ENCODE results near the gene RCOR1.
"Not testable (repeated sequence)": the region's sequence is repeated elsewhere in the genome, so short reads cannot be mapped to it uniquely, and the experiment has no call there.

The RCOR1 gene

DNA sequence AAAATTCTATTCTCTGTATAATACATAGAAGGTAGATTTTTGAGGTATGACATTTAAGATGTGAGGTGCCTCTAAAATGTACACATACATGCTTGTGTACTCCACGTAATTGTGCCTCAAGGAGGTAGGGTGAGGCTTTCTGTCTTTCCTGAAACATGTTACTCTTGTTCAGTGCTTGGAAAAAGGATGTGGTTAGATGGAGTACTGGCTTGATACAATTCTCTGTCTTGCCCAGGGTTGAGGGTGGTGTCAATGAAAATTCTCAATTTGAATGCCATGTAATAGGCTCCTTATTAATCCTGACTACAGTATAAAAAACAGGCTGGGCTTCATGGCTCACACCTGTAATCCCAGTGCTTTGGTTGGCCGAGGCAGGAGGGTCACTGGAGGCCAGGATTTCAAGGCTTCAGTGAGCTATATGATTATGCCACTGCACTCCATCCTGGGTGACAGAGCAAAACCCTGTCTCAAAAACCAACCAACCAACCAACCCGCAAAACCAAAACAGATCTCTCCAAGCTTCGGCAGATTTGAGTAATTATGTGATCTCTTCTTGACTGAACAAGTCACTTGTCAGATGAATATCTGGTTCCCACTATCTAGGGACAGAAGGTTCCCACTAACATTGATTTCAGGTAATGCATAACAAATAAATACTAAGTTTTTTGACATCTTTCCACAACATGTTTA is 41.6 kb downstream of the RCOR1 start:
- DNase-seq = no peak

DNA sequence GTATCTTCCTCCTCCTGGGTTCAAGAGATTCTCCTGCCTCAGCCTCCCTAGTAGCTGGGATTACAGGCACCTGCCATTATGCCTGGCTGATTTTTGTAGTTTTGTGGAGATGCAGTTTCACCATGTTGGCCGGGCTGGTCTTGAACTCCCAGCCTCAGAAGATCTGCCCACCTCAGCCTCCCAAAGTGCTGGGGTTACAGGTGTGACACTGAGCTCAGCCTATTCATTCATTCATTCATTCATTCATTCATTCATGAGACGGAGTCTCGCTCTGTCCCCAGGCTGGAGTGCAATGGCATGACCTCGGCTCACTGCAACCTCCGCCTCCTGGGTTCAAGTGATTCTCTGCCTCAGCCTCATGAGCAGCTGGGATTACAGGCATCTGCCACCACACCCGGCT is 47.2 kb downstream of the RCOR1 start:
- not testable (repeated sequence) for DNase-seq

DNA sequence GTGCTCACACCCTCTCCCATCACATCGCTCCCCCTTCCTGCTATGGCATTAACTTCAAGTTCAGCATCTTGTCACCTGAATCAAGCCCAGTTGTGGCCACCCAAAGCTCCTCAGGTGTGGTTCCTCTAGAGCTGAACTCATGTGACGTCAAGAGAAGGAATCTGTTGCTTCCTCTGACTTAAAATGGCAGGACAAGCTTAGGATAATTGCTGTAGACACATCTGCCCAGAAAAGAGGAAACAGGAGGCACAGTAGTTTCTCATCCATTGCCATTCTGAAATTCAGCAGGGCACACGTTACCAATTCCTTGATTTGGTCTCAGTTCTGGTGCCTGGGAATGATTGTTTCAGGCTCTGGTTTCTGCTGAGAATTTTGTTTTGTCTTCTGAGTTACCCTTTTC is 52.1 kb downstream of the RCOR1 start:
- no peak for DNase-seq

DNA sequence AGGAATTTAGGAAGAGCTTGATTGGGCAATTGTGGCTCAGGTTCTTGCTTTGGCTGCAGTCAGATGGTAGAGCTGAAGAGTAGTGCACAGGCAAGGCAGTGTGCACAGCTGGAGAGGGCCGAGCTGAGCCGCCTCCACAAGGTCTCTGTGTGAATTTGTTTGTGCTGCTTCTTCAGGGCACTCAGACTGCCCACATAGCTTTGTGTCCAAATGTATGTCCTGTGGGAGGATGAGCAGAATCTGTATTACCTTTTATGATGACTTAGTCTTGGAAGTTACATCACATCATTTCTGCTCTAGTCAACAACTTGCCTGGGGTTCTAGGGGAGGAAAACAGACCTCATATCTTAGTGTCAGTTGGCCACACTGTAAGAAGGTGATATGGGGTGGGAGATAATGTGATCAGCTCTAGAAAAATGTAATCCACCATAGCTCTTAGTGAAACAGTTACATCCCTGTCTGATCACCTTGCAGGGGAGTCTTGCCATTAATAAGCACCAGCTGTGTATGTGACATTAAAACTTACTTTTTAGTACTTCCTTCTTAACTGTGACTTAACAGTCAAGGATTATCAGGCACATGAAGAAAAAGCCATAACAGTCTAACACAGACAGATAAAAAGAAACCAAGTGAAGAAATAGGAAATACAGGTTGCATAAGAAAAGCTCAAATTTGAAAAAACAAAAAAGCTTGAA is 53.4 kb downstream of the RCOR1 start:
- no peak for DNase-seq

DNA sequence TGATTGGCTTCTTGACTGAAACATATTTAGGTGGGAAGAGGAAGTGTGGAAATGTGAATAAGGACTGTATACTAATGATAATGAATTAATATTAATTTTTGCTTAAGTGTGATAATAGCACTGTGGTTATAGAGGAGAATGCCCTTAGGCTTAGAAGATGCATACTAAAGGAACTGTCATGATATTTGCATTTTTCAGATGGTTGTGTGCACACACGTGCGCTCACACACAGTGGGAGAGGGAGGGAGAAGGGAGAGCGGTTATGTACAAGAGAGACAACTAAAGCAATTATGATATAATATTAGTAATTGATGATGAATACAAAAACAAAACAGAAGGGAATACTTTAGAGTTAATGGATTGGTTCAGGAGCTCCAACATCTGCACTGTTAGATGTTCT is 54.2 kb downstream of the RCOR1 start:
- DNase-seq = no peak

DNA sequence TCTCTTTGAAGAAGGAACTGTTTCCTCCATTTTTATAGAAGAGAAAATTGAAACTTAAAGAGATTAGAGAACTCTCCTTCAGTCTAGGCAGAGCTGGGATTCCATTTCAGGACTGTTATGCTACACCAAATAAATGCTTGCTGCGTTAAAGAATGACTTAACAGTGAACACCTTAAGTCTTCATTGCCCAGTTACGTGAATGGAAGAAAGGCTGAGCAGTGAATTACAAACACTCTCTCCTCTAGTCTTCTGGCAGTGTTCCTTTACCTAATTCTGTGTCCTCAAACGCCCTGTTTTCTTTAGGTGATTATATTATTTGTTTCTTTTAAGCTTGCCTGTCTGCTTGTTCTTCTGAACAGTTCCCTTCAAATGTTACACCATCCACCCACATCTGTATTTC is 59.7 kb downstream of the RCOR1 start:
- no peak for DNase-seq

DNA sequence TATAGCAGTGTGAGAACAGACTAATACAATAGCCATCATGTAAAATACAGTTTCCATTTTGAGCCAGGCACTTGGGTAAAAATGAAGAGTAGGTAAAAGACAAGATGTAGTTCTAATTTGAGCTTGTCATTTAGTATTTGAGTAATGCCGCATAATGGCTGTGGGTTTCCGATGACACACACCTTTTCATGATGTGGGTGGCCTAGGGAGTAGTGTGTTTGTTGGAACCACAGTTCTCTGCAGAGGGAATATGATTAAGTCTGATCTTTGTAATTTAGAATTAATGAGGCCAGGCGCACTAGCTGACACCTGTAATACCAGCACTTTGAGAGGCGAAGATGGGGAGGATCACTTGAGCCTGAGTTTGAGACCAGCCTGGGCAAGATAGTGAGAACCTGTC is 61.8 kb downstream of the RCOR1 start:
- no peak for DNase-seq

DNA sequence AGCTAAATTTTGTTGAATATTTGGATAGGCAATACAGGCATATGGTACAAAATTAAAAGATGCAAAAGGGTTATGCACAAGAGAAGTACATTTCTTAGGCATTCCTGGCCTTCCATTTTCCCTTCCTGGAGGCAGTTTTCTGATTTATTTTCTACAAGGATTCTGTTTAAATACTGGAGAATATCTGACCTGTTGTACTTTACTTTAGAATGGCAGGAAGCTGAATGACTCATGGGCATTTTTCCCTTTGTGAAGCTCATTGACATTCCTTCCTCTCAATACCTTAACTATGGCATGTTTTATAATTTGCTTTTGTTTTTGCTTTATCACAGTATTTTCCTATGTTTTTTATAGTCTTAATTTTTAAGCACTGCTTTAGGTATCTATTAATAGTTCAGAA is 62.7 kb downstream of the RCOR1 start:
- DNase-seq = no peak

DNA sequence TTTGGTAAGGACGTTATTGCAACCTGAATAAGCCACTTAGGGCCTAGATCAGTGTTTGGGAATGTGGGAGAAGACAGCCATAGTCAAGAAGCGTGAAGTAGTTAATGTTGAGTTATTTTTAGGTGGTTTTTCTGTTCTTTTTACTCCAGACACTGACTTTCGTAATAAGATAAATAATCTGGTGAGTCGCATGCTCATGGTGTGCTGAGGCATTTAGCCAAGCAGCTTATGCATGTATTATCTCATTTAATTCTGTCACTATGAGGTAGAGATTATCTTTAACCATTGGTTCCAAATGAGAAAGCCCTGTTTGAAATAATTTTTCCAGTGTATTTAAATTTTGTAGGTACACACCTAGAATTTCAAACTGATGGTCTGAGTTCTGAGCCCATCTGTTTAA is 67.3 kb downstream of the RCOR1 start:
- DNase-seq = no peak

DNA sequence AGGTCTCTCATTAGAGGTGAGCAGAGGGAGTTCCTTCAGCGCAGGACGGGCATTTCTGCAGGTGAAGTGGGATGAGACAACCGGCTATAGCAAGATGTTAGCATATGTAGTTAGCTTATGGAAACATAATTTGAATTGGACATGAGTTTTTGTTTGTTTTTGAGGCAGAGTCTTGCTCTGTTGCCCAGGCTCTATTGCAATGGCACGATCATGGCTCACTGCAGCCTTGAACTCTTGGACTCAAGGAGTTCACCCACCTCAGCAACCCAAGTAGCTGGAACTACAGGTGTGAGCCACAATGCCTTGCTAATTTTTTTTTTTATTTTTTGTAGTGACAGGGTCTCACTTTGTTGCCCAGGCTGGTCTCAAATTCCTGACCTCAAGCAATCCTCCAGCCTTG is 69.2 kb downstream of the RCOR1 start:
- DNase-seq = no peak

DNA sequence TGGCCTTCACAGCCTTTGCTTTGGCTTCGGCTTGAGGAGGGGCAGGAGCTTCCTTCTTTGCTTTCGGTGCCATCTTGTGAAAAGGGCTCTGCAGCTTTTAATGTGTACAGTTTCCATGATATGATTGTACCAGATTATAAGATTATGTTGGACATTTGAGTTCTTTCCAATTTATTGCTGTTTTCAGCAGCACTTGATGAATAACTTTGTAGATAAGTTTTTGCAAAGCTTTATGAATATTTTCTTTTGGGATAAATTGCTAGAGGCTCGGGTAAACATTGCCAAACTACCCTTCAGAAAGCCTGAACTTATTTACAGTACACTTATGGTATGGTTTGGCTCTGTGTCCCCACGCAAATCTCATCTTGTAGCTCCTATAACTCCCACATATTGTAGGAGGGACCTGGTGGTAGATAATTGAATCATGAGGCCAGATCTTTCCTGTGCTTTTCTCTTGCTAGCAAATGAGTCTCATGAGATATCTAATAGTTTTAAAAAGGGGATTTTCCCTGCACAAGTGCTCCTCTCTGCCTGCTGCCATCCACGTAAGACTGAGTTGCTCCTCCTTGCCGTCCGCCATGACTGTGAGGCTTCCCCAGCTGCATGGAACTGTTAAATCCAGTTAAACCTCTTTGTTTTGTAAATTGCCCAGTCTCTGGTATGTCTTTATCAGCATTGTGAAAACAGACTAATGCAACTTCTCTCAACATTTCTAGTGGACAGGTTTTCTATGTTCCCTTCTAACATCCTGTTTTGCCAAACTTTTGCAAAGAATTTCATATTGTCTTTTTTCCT is 70.4 kb downstream of the RCOR1 start:
- no peak for DNase-seq

DNA sequence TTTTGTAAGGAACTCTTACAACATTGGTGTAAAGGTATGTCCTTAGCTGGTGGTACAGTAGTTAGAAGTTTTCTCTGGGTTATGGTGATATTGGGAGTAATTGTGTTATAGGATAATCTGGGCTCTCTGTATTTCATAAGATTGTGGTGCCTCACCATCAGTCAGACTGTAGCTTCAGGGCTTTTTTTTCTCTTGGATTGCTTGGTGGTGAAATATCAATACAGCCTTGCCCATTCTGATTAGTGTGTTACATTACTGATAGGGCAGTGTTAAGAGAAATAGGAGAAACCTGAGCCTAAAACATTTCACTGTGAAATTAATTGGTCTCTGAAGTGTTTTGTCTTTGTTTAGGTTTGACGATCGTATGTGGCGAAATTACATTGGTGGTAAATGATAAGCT is 71.0 kb downstream of the RCOR1 start:
- DNase-seq = no peak

DNA sequence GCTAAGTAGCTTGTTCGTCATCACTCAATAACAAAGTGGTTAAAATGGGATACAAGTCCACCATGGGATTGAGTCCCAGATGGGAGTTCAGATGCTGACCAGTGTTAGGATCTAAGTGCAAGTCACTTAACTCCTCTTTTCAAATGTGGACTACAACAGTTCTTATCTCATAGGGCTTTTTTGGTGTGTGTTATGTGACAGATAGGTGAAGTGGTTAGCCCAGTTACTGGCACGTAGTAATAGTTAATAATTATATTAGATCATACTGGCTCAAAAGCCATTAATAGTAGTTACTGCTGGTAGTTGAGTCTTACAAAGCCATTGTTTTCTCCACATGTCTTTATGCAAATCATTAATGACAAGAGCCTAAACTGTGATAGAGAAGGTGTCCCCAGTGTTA is 73.2 kb downstream of the RCOR1 start:
- no peak for DNase-seq

DNA sequence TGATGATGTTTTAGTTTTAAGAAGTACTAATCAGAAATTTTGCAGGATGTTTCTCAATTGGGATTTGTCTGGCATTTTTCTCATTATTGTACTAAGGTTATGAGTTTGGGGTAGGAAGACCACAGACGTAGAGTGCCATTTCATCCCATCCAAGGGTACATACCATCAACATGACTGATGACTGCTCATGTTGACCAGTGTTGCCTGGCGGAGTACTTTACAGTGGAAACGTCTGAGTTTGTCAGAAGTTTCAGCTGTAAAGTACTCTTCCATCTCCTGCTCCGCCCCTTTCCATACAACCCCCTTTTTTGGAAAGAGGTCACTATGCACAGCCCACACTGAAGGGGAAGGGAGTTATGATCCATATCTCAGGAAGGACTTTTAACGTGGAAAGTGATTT is 74.2 kb downstream of the RCOR1 start:
- no peak for DNase-seq

DNA sequence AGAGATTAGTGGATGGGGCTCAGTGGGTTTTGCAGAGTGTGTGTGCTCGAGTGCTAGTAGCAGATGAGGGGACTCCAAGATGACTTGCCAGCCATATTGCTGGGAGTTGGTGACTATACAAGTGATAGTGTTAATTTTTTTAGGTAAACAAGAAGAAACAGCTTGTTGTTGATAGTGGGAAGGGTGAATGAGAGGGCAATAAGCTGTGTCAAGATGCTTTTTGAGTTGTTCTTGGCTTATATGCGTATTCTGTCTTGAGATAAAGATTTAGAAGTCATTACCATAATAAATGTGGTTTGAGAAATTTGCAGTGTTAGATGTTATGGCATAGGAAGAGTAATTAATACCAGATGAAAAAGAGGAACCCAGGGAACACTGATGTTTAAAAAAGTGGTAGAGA is 75.3 kb downstream of the RCOR1 start:
- no peak for DNase-seq

DNA sequence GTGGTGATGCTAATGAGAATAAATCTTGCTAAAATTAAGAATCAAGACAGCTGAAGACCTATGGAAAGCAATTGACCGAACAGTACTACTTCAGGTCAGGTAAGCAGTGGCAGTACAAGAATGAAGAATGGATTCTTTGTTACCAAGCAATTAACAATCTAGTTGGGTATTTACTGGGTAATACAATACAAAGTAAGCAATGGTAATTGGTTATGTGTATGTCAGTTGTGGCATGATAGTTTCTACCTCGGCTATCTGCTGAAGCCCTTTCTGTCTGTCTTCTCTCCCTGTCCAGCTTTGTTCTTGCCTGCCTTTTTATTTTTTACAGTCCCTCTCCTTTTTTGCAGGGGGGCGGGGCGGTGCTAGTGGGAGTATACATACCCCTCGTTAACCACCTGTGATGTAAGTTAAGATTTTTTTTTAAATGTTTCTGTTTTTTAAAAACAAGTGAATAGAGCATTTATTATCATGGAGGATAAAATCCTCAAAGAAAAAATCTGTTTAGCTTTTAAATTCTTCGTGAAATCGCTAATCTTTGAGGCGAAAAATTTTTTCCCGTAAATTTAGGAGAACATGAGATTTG is 75.9 kb downstream of the RCOR1 start:
- DNase-seq = no peak

DNA sequence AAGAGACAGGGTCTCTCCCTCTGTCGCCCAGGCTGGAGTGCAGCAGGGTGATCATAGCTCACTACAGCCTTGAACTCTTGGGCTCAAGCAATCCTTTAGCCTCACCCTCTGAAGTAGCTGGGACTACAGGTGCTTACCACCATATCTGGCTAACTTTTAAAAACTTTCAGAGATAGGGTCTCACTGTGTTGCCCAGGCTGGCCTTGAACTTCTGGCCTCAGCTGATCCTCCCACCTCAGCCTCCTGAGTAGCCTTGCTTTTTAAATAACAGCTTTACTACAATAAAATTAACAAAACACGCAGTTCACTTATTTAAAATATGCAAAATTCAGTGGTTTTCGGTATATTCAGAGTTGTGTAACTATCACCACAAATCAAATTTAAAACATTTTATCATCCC is 79.0 kb downstream of the RCOR1 start:
- no peak for DNase-seq

DNA sequence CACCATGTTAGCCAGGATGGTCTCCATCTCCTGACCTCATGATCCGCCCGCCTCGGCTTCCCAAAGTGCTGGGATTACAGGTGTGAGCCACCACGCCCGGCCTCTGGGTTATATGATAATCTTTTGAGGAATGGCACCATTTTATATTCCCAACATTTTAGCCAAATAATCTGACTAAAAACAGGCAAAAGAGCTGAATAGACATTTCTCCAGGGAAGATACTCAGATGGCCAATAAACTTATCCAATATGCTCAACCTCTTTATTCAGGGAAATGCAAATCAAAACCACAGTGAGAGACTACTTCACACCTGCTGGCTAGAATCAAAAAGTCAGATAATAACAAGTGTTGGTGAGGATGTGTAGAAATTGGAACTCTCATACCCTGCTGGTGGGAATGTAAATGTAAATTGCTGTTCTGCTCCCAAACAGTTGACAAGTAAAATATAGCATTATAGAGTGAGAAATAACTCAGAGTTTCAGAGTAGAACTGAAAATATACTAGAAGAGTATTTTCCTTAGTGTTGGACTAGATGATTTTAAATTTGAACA is 80.0 kb downstream of the RCOR1 start:
- DNase-seq = no peak

DNA sequence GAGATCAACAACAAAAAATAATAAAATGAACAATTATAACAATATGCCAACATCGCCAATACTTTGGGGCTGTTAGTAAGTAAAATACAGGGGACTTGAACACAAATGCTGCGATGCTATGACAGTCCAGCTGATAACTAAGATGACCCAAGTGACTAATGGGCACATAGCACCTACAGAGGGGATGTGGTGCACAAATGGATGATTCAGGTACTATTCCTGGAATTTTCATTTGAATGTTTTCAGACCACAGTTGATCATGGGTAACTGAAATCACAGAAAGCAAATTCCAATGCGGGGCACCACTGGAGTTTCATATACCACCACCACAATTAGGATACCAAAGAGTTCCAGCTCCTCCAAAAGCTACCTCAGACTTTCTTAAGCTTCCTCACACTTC is 82.9 kb downstream of the RCOR1 start:
- no peak for DNase-seq

DNA sequence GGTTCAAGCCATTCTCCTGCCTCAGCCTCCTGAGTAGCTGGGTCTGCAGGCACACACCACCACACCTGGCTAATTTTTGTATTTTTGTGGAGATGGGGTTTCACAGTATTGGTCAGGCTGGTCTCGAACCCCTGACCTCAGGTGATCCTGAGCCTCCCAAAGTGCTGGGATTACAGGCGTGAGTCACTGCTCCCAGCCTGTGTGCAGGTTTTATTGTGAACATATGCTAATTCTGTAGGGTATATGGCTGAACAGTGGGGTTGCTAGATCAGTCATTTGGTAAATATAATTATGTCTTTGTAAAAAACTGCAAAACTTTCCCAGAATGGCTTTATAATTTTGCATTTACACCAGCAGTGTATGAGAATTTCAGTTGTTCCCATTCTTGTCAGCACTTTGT is 85.9 kb downstream of the RCOR1 start:
- no peak for DNase-seq

DNA sequence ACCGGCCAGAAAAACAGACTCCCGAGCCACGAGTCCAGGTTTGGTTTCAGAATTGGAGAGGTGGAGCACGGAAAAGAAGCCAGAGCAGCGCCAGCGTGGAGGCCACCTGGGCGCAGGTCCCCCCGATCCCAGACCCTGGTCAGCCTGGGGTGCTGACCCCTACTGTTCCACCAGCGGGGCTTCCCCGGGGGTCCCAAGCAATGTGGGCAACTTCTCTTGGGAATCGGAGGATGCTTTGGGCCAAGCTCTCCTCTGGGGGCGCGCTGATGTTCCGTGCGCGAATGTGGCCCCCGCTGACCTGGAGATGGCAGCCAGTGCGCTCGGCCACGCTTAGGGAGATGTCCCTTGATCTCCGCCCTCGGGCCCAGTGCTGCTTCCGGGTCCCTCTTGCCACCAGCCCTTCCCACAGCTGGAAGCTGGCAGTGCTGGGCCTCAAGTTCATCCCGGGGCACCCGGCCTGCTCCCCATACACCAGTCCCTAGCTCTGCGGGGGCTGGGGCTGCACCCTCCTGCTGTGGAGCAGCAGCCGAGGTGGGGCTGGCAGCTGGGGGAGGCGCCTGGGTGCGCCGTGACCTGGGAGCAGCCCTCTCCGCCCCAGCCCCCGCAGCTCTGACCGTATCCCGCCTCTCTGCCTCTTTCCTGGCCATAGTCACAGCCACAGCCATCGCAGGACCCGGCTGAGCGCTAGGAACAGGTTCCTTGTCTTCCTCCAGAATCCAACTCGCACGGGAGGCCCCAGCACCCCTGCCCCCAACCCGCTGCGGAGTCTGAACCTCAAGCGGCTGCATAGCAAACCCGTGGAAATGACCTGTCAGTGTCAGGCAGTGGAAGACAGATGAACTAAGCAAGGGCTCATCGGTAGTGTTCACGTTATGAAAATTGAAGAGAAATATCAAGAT is 91.2 kb downstream of the RCOR1 start:
- DNase-seq = no peak

DNA sequence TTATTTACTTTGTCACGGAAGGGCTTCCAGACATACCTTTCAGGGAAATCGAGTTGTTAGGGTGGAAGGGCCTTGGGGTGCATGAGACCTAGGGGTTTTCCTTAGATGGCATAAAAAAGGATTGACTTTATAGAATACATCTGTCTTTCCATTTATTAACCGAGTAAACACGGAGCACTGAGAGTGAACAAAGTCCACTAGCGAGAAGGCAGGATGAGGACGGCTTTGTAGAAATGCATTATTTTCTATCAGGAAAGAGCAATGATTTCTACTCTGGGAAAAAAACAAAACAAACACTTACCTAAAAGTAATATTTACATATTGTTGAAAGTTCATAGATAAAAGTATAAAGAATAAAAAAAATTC is 91.8 kb downstream of the RCOR1 start:
- no peak for DNase-seq

Data from 8988T (cell line).